HG03342 (cell line): ENCODE results near the gene GLE1.

Experiments used
- ATAC-seq: cut with Tn5 transposase; IDR thresholded peaks from one replicate; pipeline ENCODE4 v1.9.1; 2021; ENCODE audit warnings: mild to moderate bottlenecking, moderate library complexity; ENCODE audit not compliant: unreplicated experiment

Gene GLE1

GRCh38 chr9:128587453-128587852 is 82.9 kb downstream of the GLE1 start:
- no peak for ATAC-seq

- ATAC-seq, result no peak
Measured at GRCh38 chr9:128588581-128589233, 84.2 kb downstream of the GLE1 start.
